Fibroblast of mammary gland (primary cell): ENCODE measurements around the gene LRRC59.

Experiments used
- DNase-seq: peaks from one replicate; pipeline ENCODE4 v3.0.0-alpha.2; 2010; ENCODE audit warnings: low read depth
- H3K4me3 ChIP-seq: 2 replicates; pipeline ENCODE4 v1.5.1; 2011; ENCODE audit warnings: low read depth, mild to moderate bottlenecking, low read length, moderate library complexity; ENCODE audit not compliant: control insufficient read depth
- CTCF ChIP-seq: conservative IDR thresholded peaks from 2 replicates; pipeline ENCODE4 v1.5.1; 2011; ENCODE audit warnings: low read depth, low read length, inconsistent platforms; ENCODE audit not compliant: control insufficient read depth, insufficient read depth

LRRC59 gene

GRCh38 chr17:50365649-50366393 is 31.5 kb downstream of the LRRC59 start:
- H3K4me3 ChIP-seq: no peak overlapping the region
- no peak for TF ChIP-seq CTCF
- no peak for DNase-seq

GRCh38 chr17:50365165-50365564 is 32.2 kb downstream of the LRRC59 start:
- H3K4me3 ChIP-seq: no peak overlapping the region
- no peak for TF ChIP-seq CTCF
- DNase-seq: no peak

- no peak for DNase-seq
- no peak for TF ChIP-seq CTCF
- H3K4me3 ChIP-seq: no peak overlapping the region
Observed at GRCh38 chr17:50364715-50365114, 32.6 kb downstream of the LRRC59 start.

- TF ChIP-seq CTCF: no peak
- no peak overlapping the region for H3K4me3 ChIP-seq
- no peak for DNase-seq
Observed at GRCh38 chr17:50364061-50364458, 33.3 kb downstream of the LRRC59 start.

- no peak overlapping the region for H3K4me3 ChIP-seq
- peak; percentile 54 for DNase-seq
- no peak for TF ChIP-seq CTCF
Observed at GRCh38 chr17:50363217-50364060, 33.9 kb downstream of the LRRC59 start.

DNA sequence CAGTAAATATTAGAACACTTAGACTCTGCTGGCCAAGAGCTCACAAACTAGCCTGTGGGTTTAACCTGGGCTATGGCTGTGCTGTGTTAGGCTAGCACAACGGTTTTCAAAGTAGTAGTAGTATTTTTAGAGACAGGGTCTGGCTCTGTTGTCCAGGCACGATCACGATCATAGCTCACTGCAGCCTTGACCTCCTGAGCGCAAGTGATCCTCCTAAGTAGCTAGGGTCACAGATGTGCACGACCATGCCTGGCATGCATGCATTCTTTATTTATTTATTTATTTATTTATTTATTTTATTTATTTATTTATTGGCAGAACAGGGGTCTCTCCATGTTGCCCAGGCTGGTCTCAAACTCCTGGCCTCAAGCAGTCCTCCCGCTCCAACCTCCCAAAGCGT is 34.7 kb downstream of the LRRC59 start:
- TF ChIP-seq CTCF: no peak
- DNase-seq: no peak
- no peak overlapping the region for H3K4me3 ChIP-seq
